GM23338 (cell line): ENCODE results near the gene ACBD3.

Source experiments
- CREB1 ChIP-seq: fragments of 250-450 bp; sonication (Bioruptor Pico); IDR thresholded peaks from 2 replicates; pipeline ENCODE4 v1.5.0; 2020; ENCODE audit warnings: low read depth, mild to moderate bottlenecking, moderate library complexity
- CTCF ChIP-seq, 2 experiments: fragments of 200-600 bp in 1 of 2; sonication (generic) in 1 of 2; conservative IDR thresholded peaks; 2 replicates each; pipeline versions ENCODE4 v1.5.1 to v1.6.1; 2016 to 2017; ENCODE audit warnings: antibody characterized with exemption in 2 of 2, low read depth in 2 of 2, mild to moderate bottlenecking in 2 of 2, moderate library complexity in 1 of 2
- ETS1 ChIP-seq: IDR thresholded peaks from 2 replicates; pipeline ENCODE4 v1.6.1; 2016; ENCODE audit warnings: antibody characterized with exemption
- EZH2 ChIP-seq: fragments of 200-600 bp; sonication (generic); IDR thresholded peaks from one replicate; pipeline ENCODE4 v1.8.0; 2017; ENCODE audit warnings: antibody characterized with exemption, mild to moderate bottlenecking, low read depth; ENCODE audit not compliant: unreplicated experiment
- EZH2phosphoT487 ChIP-seq: fragments of 200-600 bp; sonication (generic); IDR thresholded peaks from one replicate; pipeline ENCODE4 v1.8.1; 2018; ENCODE audit warnings: antibody characterized with exemption; ENCODE audit not compliant: unreplicated experiment
- JUNB ChIP-seq: IDR thresholded peaks from one replicate; pipeline ENCODE4 v1.6.1; 2016; ENCODE audit warnings: antibody characterized with exemption; ENCODE audit not compliant: unreplicated experiment
- NANOG ChIP-seq: IDR thresholded peaks from 2 replicates; pipeline ENCODE4 v1.6.1; 2016; ENCODE audit warnings: antibody characterized with exemption, borderline replicate concordance
- POLR2AphosphoS5 ChIP-seq: IDR thresholded peaks from 2 replicates; pipeline ENCODE4 v1.6.1; 2016; ENCODE audit warnings: antibody characterized with exemption, low read depth
- REST ChIP-seq: IDR thresholded peaks from one replicate; pipeline ENCODE4 v1.6.1; 2018; ENCODE audit warnings: antibody characterized with exemption; ENCODE audit not compliant: unreplicated experiment

- TF ChIP-seq EZH2phosphoT487 (no peak), CTCF (conservative IDR thresholded peaks at IDR 0.05; ENCODE audit: low read depth in 2 of 2) (no peak), EZH2 (no peak), POLR2AphosphoS5 (no peak), ETS1 (no peak), JUNB (no peak), CREB1 (no peak), NANOG (no peak), REST (no peak)
Observed at GRCh38 chr1:226233806-226234205, 47.3 kb upstream of the ACBD3 start.
